Testis (tissue), 2 donors: ENCODE measurements around the gene LTB.

Experiments used
- CTCF ChIP-seq, 3 experiments: fragments of 450-650 bp in 2 of 3; fragments of 200-600 bp in 1 of 3; sonication (generic) in 1 of 3; IDR thresholded peaks; one replicate each; pipeline ENCODE4 v1.5.1; 2016 to 2019; ENCODE audit warnings: antibody characterized with exemption in 3 of 3, mild to moderate bottlenecking in 2 of 3, moderate library complexity in 1 of 3
- POLR2A ChIP-seq: fragments of 450-650 bp; IDR thresholded peaks from one replicate; pipeline ENCODE4 v1.6.1; 2017; ENCODE audit warnings: antibody characterized with exemption, mild to moderate bottlenecking, moderate library complexity

GRCh38 chr6:31597006-31597405 lies 14.8 kb upstream of the LTB start:
- no peak for TF ChIP-seq POLR2A
- TF ChIP-seq CTCF (IDR thresholded peaks at IDR 0.05) = peak in 2 of 3 experiments; percentile 23 to 36
